LNCAP (cell line): Measurements from ENCODE around the gene TNS3.

Experiments
- TF ChIP-seq, protein P1 (sequence below): fragments of 450-650 bp; IDR thresholded peaks from 2 replicates; pipeline ENCODE4 v1.5.1; 2017; ENCODE audit warnings: mild to moderate bottlenecking

TNS3 gene

GRCh38 chr7:47542051-47542450 is 39.9 kb downstream of the TNS3 start:
- TF ChIP-seq, protein P1, sequence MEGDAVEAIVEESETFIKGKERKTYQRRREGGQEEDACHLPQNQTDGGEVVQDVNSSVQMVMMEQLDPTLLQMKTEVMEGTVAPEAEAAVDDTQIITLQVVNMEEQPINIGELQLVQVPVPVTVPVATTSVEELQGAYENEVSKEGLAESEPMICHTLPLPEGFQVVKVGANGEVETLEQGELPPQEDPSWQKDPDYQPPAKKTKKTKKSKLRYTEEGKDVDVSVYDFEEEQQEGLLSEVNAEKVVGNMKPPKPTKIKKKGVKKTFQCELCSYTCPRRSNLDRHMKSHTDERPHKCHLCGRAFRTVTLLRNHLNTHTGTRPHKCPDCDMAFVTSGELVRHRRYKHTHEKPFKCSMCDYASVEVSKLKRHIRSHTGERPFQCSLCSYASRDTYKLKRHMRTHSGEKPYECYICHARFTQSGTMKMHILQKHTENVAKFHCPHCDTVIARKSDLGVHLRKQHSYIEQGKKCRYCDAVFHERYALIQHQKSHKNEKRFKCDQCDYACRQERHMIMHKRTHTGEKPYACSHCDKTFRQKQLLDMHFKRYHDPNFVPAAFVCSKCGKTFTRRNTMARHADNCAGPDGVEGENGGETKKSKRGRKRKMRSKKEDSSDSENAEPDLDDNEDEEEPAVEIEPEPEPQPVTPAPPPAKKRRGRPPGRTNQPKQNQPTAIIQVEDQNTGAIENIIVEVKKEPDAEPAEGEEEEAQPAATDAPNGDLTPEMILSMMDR: no peak

DNA sequence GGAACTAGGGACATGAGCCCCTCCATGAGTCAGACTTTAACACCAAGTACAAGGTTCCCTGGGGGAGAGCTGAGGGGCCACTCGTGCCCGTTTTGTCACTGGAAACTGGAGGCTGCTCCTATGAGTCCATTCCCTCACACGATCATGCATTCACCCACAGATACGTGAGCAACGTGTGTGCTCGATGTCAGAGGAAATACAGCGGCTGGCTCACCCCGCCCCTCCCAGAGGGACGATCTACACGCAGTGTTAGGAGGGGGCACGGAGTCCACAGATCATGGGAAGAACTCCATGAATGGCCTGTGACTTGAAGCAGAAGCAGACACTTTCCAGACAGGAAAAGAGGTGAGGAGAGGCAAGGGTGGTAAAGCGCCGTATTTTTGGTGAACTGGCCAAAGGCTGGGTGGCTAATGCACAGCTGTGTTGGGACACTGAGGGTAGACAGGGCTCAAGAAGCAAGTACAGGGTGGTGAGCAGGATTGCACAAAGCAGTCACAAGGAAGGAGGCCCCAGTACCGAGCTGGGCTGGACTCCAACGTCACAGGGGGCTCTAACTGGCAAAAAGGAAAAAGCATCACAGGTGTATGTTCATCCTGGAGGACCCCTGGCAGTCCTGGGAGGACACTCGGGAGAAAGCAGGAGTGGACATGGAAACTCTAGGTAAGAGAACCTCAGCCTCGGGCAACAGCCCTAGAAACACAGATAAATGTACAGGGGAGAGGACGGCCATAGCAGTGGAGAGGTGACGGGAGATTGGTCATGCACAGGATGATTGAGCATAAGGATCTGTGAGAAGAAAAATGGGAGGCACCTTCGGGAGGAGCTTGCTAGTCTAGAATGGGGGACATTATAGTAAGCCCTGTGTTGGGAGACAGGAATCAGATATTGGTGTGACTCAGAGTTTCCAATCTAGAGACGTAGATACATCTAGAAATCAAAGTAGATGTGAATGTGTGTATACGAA is 41.2 kb downstream of the TNS3 start:
- TF ChIP-seq, protein P1: no peak

- TF ChIP-seq, protein P1: no peak
Observed at GRCh38 chr7:47540053-47540386, 41.9 kb downstream of the TNS3 start.

GRCh38 chr7:47539398-47540052 is 42.4 kb downstream of the TNS3 start:
- TF ChIP-seq, protein P1: no peak

- TF ChIP-seq, protein P1: no peak
Observed at GRCh38 chr7:47538846-47539311, 43.0 kb downstream of the TNS3 start.

DNA sequence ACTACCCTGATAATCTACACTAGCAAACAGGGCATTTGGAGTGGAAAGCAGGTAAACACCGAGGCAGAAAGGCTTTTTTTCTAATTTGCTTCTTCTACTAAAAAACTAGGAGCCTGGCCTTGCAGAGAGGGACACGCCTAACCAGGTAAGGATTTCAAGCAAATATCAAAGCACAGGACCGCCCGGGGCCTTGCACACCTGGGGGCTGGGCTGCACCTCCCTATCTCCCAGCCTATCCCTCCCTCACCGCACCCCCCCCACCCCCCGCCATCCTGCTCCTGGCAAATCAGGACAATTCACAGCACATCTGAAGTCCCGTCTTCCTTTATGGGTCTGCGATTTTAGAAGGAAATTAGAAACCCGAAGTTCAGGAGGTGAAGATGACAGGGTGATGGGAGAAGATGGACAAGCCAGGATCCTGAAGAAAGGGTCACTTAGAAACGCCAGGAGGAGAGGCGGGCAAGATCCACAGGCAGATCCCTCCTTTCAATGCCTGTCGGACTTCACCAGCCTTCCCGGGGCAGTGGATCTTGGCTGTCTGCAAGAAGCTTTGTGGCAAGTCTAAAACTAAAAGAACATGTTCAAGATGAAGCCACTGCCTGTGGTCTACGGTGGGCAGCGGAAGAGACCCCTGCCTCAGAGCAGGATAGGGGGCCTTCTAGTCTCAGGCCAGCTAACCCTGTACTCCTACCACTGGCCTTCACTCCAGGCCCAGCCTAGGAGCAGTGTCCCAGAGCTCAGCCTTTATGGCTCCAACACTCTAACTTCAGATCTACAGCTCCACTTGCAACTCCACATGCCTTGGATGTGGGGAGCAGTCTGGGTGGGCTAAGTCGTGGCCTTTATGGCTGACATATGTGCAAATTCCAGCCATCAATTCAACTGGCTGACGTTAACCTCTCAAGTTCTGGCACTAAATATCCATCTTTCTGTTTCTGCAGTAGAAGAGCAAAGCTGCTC is 43.9 kb downstream of the TNS3 start:
- TF ChIP-seq, protein P1: no peak
